Kidney (tissue), 14 donors: ENCODE data around the gene GBA3. TPM values are rescaled to one million over a fixed set of nuclear protein-coding genes. Genes with fewer than 3 reads are reported as not detected.

Experiments used
- DNase-seq, 5 donors: peaks; one replicate each; pipeline ENCODE4 v3.0.0-alpha.2; 2013 to 2020
- FAIRE-seq: peaks from 2 replicates; lab custom pipeline; 2012; peaks lifted over from hg19 to GRCh38; lab: Jason Lieb, UNC
- H3K27ac ChIP-seq, 2 donors: one replicate each; pipeline ENCODE4 v1.7.0; 2013; ENCODE audit warnings: low read depth in 2 of 2, low read length in 2 of 2, inconsistent platforms in 1 of 2
- H3K27me3 ChIP-seq: one replicate; pipeline ENCODE4 v1.7.1; 2013; ENCODE audit warnings: low read length, inconsistent platforms; ENCODE audit not compliant: control insufficient read depth, insufficient read depth
- H3K36me3 ChIP-seq, 3 donors: one replicate each; pipeline versions ENCODE4 v1.7.0 to v1.7.1; 2013; ENCODE audit warnings: low read length in 3 of 3, control low read depth in 1 of 3, inconsistent platforms in 1 of 3; ENCODE audit not compliant: insufficient read depth in 3 of 3, control insufficient read depth in 2 of 3
- H3K4me1 ChIP-seq, 3 donors: one replicate each; pipeline versions ENCODE4 v1.7.0 to v1.7.1; 2013; ENCODE audit warnings: low read length in 3 of 3, inconsistent platforms in 1 of 3, low read depth in 1 of 3; ENCODE audit not compliant: control insufficient read depth in 2 of 3, insufficient read depth in 2 of 3
- H3K4me3 ChIP-seq, 3 donors: one replicate each; pipeline versions ENCODE4 v1.7.0 to v1.8.1; 2013; ENCODE audit warnings: low read length in 3 of 3, control low read depth in 1 of 3, inconsistent platforms in 1 of 3
- H3K9ac ChIP-seq, 3 donors: one replicate each; pipeline versions ENCODE4 v1.7.0 to v1.7.1; 2013; ENCODE audit warnings: low read length in 3 of 3, control low read depth in 1 of 3, inconsistent platforms in 1 of 3
- H3K9me3 ChIP-seq, 3 donors: one replicate each; pipeline versions ENCODE4 v1.7.0 to v1.7.1; 2013; ENCODE audit warnings: low read length in 3 of 3, control low read depth in 1 of 3, inconsistent platforms in 1 of 3; ENCODE audit not compliant: control insufficient read depth in 2 of 3, insufficient read depth in 1 of 3
- CTCF ChIP-seq: IDR thresholded peaks from 3 replicates; pipeline ENCODE4 v1.5.1; 2012; ENCODE audit warnings: mild to moderate bottlenecking, moderate library complexity, borderline replicate concordance; ENCODE audit not compliant: insufficient read depth; ENCODE audit errors: extremely low read depth
- intact Hi-C: fragments of 100-400 bp; cut with DNase I; formaldehyde crosslinking; loops from one replicate; pipeline ENCODE4 v1.11.1; 2022
- polyA plus RNA-seq: library from polyadenylated mRNA; stranded (reverse); fragments of 350-450 nt; fragmentation: Illumina TruSeq; extraction: RNeasy Lipid Tissue Mini Kit (QIAGEN cat#74804); gene quantifications from one replicate; pipeline ENCODE4 v1.2.3, GENCODE V29; 2014; ENCODE audit warnings: low read depth, low replicate concordance; ENCODE audit not compliant: insufficient read depth
- total RNA-seq: library from RNA; stranded (reverse); fragmentation: NEBNext Ultra II Directional; extraction: Animal tissue kit (Norgen Biotek cat#: 25700); gene quantifications from one replicate; pipeline ENCODE4 v1.2.1, GENCODE V29; 2021
- donor health status: control.
- donor health status: control.
- donor health status: control.
- donor health status: control.
- donor health status: control.
- donor health status: DM: yes; HTN: yes; CAD: no.
- donor health status: Normal renal cell carcinoma (clear cell type).

Gene GBA3
- total and polyA plus RNA-seq, 2 donors from 2014 or later = 40.9 to 59.0 TPM

- no peak overlapping the region for H3K4me3 ChIP-seq
- no peak overlapping the region for H3K27ac ChIP-seq
- no peaks in the 10 kb centered on the region for H3K27me3 ChIP-seq
- TF ChIP-seq CTCF = no peak
- H3K9me3 ChIP-seq = no peaks in the 10 kb centered on the region
- intact Hi-C loops = no loop called here
- H3K36me3 ChIP-seq = peaks cover 0 to 3% (median 0%) of the 10 kb centered on the region in 3 donors
- H3K9ac ChIP-seq = no peak overlapping the region
- DNase-seq (no peak), FAIRE-seq (no peak)
- H3K4me1 ChIP-seq = peaks cover 0 to 9% (median 0%) of the 10 kb centered on the region in 3 donors
Measured at GRCh38 chr4:22743290-22743689, 50.6 kb downstream of the GBA3 start.

- Histone ChIP-seq H3K4me3 (no peak overlapping the region), H3K27ac (no peak overlapping the region), H3K27me3 (no peaks in the 10 kb centered on the region), H3K36me3 (peaks cover 0 to 3% (median 0%) of the 10 kb centered on the region in 3 donors), H3K4me1 (peaks cover 0 to 2% (median 0%) of the 10 kb centered on the region in 3 donors), H3K9ac (no peak overlapping the region), H3K9me3 (no peaks in the 10 kb centered on the region)
- no peak for FAIRE-seq
- intact Hi-C loops = no loop called here
- TF ChIP-seq CTCF = no peak
- no peak for DNase-seq
Measured at GRCh38 chr4:22744478-22745062, 51.8 kb downstream of the GBA3 start.

GRCh38 chr4:22745234-22745633 is 52.5 kb downstream of the GBA3 start:
- Histone ChIP-seq H3K36me3 (peaks cover 0 to 3% (median 0%) of the 10 kb centered on the region in 3 donors), H3K4me3 (no peak overlapping the region), H3K9me3 (no peaks in the 10 kb centered on the region), H3K4me1 (no peaks in the 10 kb centered on the region), H3K27ac (no peak overlapping the region), H3K9ac (no peak overlapping the region), H3K27me3 (no peaks in the 10 kb centered on the region)
- no peak for FAIRE-seq
- no peak for DNase-seq
- no peak for TF ChIP-seq CTCF
- intact Hi-C loops = no loop called here
